ENCODE measurements around the gene ZNF804A.

GRCh38 chr2:184599054-184599871 is 934 bp downstream of the ZNF804A start:
- no peak for TF ChIP-seq POLR2AphosphoS5 (IDR thresholded peaks at IDR 0.05)
- no peak for TF ChIP-seq CTCF (IDR thresholded peaks at IDR 0.05)
- no peak for TF ChIP-seq POLR2A (IDR thresholded peaks at IDR 0.05)
